GM12875 (cell line): ENCODE results near the gene SP140L.

Experiments
- H3K4me3 ChIP-seq: one replicate; pipeline ENCODE4 v1.5.1; 2011; ENCODE audit warnings: low read depth, low read length, control low read depth
- TF ChIP-seq, protein P1 (sequence below): IDR thresholded peaks from 2 replicates; pipeline ENCODE4 v1.5.1; 2011; ENCODE audit warnings: low read depth, mild to moderate bottlenecking, control low read depth, inconsistent platforms, low read length, moderate library complexity, borderline replicate concordance; ENCODE audit not compliant: insufficient read depth

Gene SP140L

DNA sequence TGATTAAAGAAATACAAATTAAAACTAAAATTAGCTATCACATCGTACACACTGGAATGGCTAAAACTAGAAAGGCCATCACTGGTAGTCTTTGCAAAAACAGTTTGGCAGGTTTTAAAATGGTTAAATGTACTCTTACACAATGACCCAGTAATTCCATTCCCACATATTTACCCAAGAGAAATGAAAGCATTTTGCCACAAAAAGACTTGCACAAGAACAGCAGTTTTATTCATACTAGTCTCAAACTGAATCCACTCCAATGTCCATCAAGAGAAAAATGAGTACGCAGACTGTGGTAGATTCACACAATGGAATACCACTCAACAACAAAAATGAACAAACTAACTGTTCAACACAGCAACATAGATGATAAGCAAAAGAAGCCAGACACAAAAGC, 29.1 kb downstream of the SP140L start:
- TF ChIP-seq, protein P1, sequence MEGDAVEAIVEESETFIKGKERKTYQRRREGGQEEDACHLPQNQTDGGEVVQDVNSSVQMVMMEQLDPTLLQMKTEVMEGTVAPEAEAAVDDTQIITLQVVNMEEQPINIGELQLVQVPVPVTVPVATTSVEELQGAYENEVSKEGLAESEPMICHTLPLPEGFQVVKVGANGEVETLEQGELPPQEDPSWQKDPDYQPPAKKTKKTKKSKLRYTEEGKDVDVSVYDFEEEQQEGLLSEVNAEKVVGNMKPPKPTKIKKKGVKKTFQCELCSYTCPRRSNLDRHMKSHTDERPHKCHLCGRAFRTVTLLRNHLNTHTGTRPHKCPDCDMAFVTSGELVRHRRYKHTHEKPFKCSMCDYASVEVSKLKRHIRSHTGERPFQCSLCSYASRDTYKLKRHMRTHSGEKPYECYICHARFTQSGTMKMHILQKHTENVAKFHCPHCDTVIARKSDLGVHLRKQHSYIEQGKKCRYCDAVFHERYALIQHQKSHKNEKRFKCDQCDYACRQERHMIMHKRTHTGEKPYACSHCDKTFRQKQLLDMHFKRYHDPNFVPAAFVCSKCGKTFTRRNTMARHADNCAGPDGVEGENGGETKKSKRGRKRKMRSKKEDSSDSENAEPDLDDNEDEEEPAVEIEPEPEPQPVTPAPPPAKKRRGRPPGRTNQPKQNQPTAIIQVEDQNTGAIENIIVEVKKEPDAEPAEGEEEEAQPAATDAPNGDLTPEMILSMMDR = no peak
- H3K4me3 ChIP-seq = no peak overlapping the region

DNA sequence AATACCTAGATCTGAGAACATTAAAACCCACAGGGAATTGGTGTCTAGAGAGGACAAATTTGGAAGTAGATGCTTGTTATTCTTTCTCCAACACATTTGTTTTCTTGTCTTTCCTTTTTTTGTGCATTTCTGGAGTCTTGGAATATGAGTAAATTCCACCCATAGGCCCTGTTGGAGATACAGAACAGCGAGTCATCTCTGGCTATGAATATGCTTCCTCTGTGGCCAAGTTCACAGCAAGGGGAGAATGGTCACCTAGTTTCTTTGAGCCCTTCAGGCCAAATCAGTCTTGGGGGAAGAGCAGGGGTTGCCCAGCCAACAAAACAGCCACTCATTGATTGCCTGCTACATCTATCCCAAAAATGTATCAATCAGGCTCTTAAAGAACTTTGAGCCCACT, 31.3 kb downstream of the SP140L start:
- TF ChIP-seq, protein P1 = no peak
- no peak overlapping the region for H3K4me3 ChIP-seq

DNA sequence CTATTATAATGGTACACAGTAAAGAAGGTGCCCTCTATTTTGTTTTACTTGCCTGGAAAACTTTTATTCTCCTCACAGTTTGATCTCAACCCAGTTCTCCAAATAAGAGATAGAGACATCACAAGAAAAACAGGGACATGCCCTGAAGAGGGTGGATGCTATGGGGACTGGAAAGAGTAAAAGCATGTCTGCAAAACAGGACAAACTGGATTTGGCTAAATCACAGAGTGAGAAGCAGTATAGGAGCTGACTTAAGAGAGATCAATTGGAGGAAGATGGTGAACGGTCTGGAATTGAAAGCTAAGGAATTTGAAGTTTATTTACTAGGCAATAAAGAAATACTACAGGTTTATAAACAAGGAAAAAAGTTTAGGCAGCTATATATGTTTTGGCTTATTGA, 33.0 kb downstream of the SP140L start:
- TF ChIP-seq, protein P1 = no peak
- no peak overlapping the region for H3K4me3 ChIP-seq

DNA sequence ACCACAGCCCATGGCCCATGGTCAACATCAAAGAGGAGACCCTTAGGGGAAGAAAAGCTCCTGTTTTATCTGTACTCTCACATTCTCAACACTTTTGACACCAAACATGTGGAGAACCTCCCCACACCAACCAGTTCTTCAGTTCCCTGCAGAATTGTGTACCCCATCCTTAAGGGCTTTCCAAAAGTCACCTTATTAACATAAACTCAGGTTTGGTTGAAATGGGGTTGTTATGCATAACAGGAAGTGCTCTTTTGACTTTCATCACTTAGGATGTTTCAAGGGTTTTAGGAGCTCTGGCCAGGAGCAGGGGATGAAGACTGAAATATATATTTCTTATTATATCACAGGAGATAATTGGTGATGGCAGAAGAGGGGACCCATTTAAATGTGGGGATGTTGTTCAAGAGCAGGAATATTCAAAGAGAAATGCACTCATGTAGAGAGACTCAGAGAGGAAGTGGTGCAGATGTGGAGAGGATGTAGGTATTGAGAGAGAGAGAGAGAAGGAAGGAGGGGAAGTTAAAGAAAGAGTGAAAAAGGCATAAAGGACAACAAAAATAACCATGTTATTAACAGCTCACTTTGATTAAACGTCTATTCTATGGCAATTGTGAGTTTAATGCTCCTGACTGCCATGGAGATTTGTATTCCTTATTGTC, 35.2 kb downstream of the SP140L start:
- no peak overlapping the region for H3K4me3 ChIP-seq
- TF ChIP-seq, protein P1 = no peak

DNA sequence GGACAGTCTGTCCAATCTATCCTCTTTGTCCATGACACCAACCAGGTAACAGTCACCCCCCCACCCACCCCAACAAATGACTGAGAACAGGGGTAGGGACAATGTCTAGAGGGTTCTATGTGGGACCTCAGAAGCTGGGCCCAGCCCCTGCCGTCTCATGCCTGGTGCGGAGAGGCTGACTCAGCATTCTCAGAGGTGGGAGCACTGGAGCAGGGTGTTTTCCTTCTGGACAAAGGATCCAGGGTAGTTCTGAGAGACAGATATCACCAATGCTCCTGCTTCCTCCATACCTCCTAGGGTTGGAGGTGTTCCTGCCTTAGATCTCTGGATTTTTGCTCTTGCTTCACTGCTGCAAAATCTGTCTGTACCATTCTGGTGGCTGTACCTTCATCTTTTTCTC, 55.1 kb downstream of the SP140L start:
- TF ChIP-seq, protein P1 = no peak
- H3K4me3 ChIP-seq = no peak overlapping the region

DNA sequence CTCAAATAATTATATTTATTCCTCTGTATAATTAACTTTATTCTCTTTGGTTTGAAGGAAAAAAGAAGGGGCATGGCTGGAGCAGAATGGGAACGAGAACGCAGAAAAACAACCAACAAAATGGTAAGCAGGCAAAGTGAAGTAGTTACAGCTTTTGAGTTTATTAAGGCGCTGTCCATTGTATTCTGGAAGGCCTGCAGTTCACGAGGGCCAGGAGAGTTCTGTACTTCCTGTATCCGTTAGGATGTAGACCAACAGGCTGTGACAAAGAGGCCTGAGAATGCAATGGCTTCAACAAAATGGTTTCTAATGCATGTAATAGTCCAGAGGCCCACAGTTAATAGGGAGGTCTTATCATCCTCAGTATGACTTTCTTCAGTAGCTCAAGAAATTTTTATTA, 56.5 kb downstream of the SP140L start:
- no peak overlapping the region for H3K4me3 ChIP-seq
- TF ChIP-seq, protein P1 = no peak

DNA sequence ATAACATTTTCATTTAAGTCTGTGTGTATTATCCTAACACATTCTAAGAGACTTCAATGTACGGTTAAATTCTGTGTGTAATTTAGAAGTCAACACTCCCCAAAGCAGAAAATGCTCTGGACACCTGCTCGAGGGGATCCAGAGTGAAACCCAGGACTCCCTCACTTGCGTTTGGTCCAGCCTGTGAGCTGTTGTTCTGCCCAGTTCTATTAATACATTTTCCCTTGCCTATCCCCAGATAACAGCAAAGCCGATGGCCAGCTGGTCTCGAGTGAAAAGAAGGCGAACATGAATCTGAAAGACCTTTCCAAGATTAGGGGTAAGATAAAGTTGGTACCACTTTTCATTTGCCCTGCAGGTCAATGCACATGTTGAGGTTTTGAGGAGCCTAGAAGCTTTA, 58.0 kb downstream of the SP140L start:
- H3K4me3 ChIP-seq = no peak overlapping the region
- TF ChIP-seq, protein P1 = no peak
